Mucosa of rectum (tissue), 2 donors: ENCODE measurements around the gene PMF1.

Experiments used
- H3K27ac ChIP-seq, 2 donors: one replicate each; pipeline ENCODE4 v1.7.0; 2013; ENCODE audit warnings: inconsistent platforms in 2 of 2, low read depth in 2 of 2, low read length in 2 of 2
- H3K27me3 ChIP-seq, 2 donors: one replicate each; pipeline ENCODE4 v1.7.0; 2013; ENCODE audit warnings: low read length in 2 of 2; ENCODE audit not compliant: control insufficient read depth in 2 of 2, insufficient read depth in 2 of 2
- H3K36me3 ChIP-seq, 2 donors: one replicate each; pipeline ENCODE4 v1.7.0; 2013; ENCODE audit warnings: low read length in 2 of 2; ENCODE audit not compliant: control insufficient read depth in 2 of 2, insufficient read depth in 2 of 2
- H3K4me1 ChIP-seq, 2 donors: one replicate each; pipeline ENCODE4 v1.7.0; 2013; ENCODE audit warnings: low read length in 2 of 2, mild to moderate bottlenecking in 1 of 2; ENCODE audit not compliant: control insufficient read depth in 2 of 2, insufficient read depth in 2 of 2
- H3K4me3 ChIP-seq, 2 donors: one replicate each; pipeline ENCODE4 v1.7.0; 2013; ENCODE audit warnings: low read length in 2 of 2
- H3K9ac ChIP-seq, 2 donors: one replicate each; pipeline ENCODE4 v1.7.0; 2013; ENCODE audit warnings: low read length in 2 of 2, low read depth in 1 of 2, mild to moderate bottlenecking in 1 of 2
- H3K9me3 ChIP-seq, 2 donors: one replicate each; pipeline ENCODE4 v1.7.0; 2013; ENCODE audit warnings: low read length in 2 of 2; ENCODE audit not compliant: control insufficient read depth in 2 of 2
- donor health status: healthy.
- donor health status: Normal muscosa, but diverticular disease.

PMF1 gene

GRCh38 chr1:156233426-156234127, 20.8 kb downstream of the PMF1 start:
- Histone ChIP-seq H3K4me1 (no peaks in the 10 kb centered on the region), H3K36me3 (peaks cover 29 to 32% of the 10 kb centered on the region in 2 donors), H3K4me3 (no peak overlapping the region), H3K9me3 (no peaks in the 10 kb centered on the region), H3K9ac (no peak overlapping the region), H3K27ac (no peak overlapping the region), H3K27me3 (no peaks in the 10 kb centered on the region)

- Histone ChIP-seq H3K27ac (no peak overlapping the region), H3K9me3 (no peaks in the 10 kb centered on the region), H3K4me1 (no peaks in the 10 kb centered on the region), H3K9ac (no peak overlapping the region), H3K36me3 (peaks cover 31 to 42% of the 10 kb centered on the region in 2 donors), H3K4me3 (no peak overlapping the region), H3K27me3 (no peaks in the 10 kb centered on the region)
These were observed 23.4 kb downstream of the PMF1 start for GRCh38 chr1:156236164-156236563.

- Histone ChIP-seq H3K36me3 (peaks cover 29 to 42% of the 10 kb centered on the region in 2 donors), H3K4me3 (no peak overlapping the region), H3K27ac (no peak overlapping the region), H3K4me1 (no peaks in the 10 kb centered on the region), H3K27me3 (no peaks in the 10 kb centered on the region), H3K9ac (no peak overlapping the region), H3K9me3 (no peaks in the 10 kb centered on the region)
These were observed 25.4 kb downstream of the PMF1 start for GRCh38 chr1:156238248-156238647.

GRCh38 chr1:156241311-156241811, 28.6 kb downstream of the PMF1 start:
- Histone ChIP-seq H3K36me3 (peaks cover 13 to 27% of the 10 kb centered on the region in 2 donors), H3K9me3 (no peaks in the 10 kb centered on the region), H3K27ac (no peak overlapping the region), H3K9ac (no peak overlapping the region), H3K27me3 (peaks cover 17 to 18% of the 10 kb centered on the region in 2 donors), H3K4me1 (peaks cover 8 to 12% of the 10 kb centered on the region in 2 donors), H3K4me3 (no peak overlapping the region)

- no peaks in the 10 kb centered on the region for H3K9me3 ChIP-seq
- peaks cover 18 to 22% of the 10 kb centered on the region in 2 donors for H3K27me3 ChIP-seq
- H3K9ac ChIP-seq = no peak within 1 kb of the TSS
- H3K4me3 ChIP-seq = no peak within 1 kb of the TSS
- H3K4me1 ChIP-seq = peaks cover 10 to 12% of the 10 kb centered on the region in 2 donors
- H3K27ac ChIP-seq = no peak within 1 kb of the TSS
- peaks cover 8 to 23% of the 10 kb centered on the region in 2 donors for H3K36me3 ChIP-seq
These were observed 29.1 kb downstream of the PMF1 start, which contains the start of gene BGLAP for GRCh38 chr1:156241926-156242325. TSS of gene BGLAP (plus strand) at chr1:156242184. CDS start at chr1:156242232, 48 bp downstream.

GRCh38 chr1:156242738-156243137, 29.9 kb downstream of the PMF1 start:
- Histone ChIP-seq H3K4me1 (peaks cover 10 to 12% of the 10 kb centered on the region in 2 donors), H3K27ac (no peak overlapping the region), H3K36me3 (peaks cover 6 to 21% of the 10 kb centered on the region in 2 donors), H3K27me3 (peaks cover 18 to 22% of the 10 kb centered on the region in 2 donors), H3K9me3 (no peaks in the 10 kb centered on the region), H3K9ac (no peak overlapping the region), H3K4me3 (no peak overlapping the region)

GRCh38 chr1:156244126-156244525, 31.3 kb downstream of the PMF1 start:
- Histone ChIP-seq H3K36me3 (peaks cover 0 to 10% of the 10 kb centered on the region in 2 donors), H3K9ac (no peak overlapping the region), H3K4me3 (no peak overlapping the region), H3K4me1 (peaks cover 10 to 12% of the 10 kb centered on the region in 2 donors), H3K9me3 (no peaks in the 10 kb centered on the region), H3K27ac (no peak overlapping the region), H3K27me3 (peaks cover 18 to 22% of the 10 kb centered on the region in 2 donors)

- Histone ChIP-seq H3K27me3 (peaks cover 18 to 22% of the 10 kb centered on the region in 2 donors), H3K27ac (no peak overlapping the region), H3K4me1 (peaks cover 10 to 12% of the 10 kb centered on the region in 2 donors), H3K9ac (no peak overlapping the region), H3K4me3 (no peak overlapping the region), H3K9me3 (no peaks in the 10 kb centered on the region), H3K36me3 (peaks cover 1 to 8% of the 10 kb centered on the region in 2 donors)
These were observed 31.9 kb downstream of the PMF1 start for GRCh38 chr1:156244712-156245111.

- peaks cover 10 to 12% of the 10 kb centered on the region in 2 donors for H3K4me1 ChIP-seq
- peaks cover 18 to 22% of the 10 kb centered on the region in 2 donors for H3K27me3 ChIP-seq
- peaks cover 7 to 13% of the 10 kb centered on the region in 2 donors for H3K36me3 ChIP-seq
- H3K4me3 ChIP-seq = peak overlapping the region; percentile 49 to 50
- no peaks in the 10 kb centered on the region for H3K9me3 ChIP-seq
- no peak overlapping the region for H3K27ac ChIP-seq
- peak overlapping the region in 1 of 2 donors; percentile 18 for H3K9ac ChIP-seq
These were observed 32.8 kb downstream of the PMF1 start for GRCh38 chr1:156245451-156246232.
